Activated CD8-positive, alpha-beta memory T cell treated with anti-CD3 and anti-CD28 coated beads, Interleukin-2, amount 50 U/mL, for 24 hours (primary cell): Measurements from ENCODE around the gene TSPEAR.

ENCODE experiments used
- DNase-seq: peaks from one replicate; pipeline ENCODE4 v3.0.0-alpha.2; 2020; ENCODE audit errors: extremely low read depth

The TSPEAR gene

DNA sequence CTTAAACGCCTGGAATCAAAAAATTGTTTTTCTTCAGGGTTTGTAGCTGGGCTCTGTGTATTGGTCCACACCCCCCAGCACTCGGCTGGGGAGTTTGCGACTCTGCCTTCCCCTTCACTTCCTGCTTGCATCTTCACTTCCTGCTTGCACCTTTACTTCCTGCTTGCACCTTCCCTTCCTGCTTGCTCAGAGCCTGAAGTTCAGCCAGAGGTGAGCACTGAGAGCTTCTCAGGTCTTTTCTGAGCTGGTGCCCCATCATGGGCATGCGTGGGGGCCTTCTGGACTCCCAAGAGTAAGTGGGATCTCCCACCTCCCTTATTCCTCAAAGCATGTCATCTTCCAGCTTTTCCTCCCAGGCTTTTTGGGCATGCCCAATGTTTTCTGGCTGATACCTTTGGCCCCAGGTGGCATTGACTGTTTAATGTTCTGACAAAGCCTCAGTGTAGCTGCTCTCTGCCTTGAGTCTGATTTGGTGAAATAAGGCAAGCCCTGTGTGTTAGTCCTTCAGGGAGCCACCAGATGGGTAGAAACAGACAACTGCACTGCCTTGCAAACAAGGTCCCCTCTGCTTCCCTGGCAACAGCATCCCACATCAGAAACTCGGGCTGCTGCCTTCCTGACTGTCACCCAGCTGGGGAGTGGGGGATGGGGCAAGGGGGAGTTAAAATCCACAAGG, 163.6 kb downstream of the TSPEAR start:
- no peak for DNase-seq

DNA sequence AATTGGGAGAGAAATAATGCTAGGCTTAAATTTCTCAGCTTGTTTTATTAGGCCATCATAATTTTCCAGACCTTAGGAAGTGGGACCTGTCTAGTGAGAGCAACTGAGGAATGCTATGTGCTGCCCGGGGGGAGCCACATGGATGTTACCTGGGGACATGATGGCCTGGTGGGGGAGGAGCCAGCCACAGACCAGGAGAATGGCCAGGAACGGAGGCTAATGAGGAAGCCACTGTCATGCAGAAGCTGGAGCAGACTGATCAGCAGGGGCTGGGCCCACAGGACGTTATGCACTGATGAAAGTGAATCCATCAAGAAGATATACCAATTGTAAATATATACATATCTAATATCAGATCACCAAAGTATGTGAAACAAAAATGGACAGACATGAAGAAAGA, 166.8 kb downstream of the TSPEAR start:
- DNase-seq = no peak

DNA sequence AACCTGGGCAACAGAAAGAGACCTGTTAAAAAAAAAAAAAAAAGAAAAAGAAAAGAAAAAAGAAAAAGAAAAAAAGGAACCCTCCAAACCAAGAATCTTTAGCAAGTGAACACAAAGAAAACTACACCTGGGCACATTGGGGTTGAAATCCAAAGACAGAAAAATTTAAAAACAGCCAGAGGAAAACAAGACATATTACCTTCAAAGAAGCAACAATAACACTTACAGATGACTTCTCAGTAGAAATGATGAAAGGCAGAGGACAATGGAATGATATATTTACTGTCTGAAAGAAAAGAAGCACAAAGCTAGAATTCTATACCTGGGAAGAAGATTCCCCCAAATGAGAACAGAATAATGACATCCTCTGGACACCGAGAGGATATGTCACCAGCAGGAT, 168.7 kb downstream of the TSPEAR start:
- DNase-seq = no peak

DNA sequence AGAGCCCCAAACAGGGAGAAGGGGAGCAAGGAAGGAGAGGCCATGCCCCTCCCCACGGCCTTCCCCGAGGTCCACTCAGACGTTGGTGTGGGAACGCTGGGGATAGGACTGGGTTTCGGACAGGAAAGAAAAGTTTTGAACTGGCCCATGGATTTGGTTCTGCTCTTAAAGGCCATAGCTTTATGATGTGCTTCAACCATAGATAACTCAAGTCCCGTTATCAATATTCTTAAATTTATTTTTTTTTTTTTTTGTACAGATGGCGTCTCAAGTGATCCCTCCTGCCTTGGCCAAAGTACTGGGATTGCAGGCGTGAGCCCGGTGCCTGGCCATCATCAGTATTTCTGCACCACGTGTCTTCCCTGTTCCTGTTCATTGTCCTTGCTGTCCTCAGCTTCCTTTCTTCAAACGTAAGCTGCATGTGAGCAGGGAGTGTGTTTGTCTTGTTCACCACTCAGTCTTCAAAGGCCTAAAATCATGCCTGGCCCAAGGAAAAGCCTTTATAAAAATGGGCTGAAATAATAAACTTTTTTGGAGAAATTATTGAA, 170.6 kb downstream of the TSPEAR start:
- DNase-seq = no peak

DNA sequence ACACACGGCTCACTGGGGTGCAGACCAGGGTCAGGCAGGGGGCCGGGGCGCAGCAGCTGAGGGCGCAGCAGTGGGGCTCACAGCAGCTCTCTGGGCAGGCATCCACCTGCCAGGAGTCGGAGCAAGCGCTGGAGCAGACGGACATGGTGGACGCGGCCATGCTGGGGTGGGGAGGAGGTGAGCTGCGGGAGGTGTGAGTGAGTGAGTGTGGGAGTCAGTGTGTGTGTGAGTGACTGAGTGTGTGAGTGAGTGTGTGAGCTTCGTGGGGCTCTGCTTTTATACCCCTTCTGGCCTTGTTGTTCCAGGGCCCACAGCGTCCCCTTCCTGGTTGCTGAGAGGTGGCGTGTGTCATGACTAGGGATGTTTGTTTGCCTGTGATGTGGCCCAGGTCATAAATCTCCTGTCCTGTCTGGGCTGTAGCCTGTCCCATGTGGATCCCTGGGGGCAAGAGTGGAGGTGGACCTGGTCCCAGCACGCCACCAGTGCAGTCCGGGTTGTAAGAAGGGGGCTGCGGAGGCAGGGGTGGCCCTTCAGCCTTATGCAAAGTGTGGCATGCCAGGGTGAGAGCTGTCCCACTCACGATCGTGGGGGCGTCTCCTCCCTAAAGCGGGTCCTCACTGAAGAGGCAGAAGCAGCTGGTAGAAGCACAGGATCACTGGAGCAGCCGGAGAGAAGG, 171.2 kb downstream of the TSPEAR start, which contains the start of gene KRTAP10-1:
Gene KRTAP10-1 (minus strand): TSS at position 205 of the 676 bp plus-strand sequence. CDS start 45 bp downstream, at position 160.
- no peak for DNase-seq

DNA sequence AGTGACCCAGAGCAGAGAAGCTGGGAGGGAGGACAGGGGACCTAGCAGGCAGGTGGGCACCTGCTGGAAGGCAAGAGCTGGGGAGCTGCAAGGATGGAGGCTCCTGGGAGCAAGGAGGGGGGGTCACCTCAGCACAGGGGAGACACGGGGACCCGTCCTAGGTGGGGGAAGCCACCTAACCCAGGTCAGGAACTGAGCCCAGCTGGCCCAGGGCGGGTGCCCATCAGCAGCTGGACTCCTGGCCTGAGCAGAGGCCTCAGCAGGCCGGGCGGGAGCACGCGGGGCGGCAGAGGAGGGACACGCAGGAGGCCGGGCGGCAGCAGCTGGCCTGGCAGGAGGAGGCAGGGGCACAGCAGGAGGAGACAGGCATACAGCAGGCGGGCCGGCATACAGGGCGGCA, 172.3 kb downstream of the TSPEAR start:
- no peak for DNase-seq

DNA sequence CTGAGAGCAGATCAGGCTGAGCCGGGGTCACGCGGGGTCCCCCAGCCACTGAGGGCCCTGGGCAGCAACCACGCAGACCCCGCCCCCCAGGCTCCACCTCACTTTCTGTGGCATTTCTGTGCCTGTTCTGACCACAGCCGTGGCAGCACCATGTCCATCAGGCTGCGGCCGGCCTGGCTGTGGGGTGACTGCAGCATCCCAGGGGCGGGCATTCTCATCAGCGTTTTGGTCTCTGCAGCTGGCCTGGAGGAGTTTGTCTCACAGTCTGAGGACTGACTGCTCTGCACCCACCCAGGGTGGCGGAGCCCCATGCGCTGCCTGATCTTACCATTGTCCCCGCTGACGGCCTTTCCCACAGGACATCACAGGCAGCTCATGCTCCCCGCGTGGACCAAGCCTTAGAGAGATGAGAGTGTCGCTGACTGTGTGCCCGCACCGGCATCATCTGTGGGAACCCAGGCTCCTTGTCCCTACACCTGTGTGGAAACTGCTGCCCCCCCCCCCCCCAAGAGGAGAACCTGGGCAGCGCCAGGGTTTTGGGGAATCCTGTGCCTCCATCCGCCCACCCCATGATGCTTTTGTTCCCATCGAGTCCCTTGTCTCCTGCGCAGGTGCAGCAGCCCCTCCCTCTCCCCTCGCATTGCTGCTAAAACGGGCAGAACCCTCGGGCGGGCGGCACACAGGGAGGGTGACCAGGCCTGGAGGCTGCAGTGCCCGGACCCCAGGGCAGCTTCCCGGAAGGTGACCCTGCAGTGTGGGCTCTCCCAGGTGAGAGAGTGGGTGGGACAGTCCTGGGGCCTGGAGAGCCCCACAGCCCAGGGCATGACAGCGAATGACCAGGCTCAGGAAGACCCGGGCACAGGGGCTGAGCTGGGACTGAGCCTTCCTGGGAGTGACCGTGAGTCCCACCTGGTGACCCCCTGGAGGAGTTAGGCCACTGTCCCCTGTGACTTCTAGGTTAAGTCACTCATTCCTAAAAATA, 173.2 kb downstream of the TSPEAR start:
- no peak for DNase-seq

DNA sequence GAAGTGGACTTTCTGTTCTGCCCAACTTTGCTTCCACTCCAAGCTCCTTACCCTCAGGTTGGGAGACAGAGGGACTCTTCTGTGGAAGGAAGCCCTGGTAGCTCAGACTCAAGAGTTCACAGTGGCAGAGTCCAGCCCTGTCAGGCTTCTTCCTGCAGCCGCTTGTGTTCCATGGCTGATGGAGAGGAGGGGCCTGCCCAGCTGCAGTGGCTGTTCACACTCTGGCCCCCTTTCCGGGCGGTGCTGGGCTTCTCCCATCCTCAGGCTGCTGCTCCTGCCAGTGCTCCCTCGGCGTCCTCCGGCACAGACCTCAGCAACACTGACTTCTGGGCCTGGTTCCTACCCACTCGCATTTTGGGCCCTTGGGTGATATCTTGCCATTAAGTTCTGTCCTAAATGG, 175.4 kb downstream of the TSPEAR start:
- DNase-seq = no peak

DNA sequence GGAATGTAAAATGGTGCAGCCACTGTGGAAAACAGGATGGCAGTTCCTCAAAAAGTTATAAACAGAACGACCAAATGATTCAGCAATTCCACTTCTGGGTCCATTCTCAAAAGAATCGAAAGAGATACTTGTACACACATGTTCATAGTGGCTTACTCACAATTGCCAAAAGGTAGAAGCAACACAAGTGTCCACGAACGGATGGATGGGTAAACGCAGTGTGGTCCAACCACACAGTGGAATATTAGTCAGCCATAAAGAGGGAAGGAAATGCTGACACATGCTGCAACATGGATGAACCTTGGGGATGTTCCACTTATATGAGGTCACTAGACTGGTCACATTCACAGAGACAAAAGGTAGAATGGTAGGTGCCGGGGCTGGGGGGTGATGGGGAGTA, 176.7 kb downstream of the TSPEAR start:
- no peak for DNase-seq

DNA sequence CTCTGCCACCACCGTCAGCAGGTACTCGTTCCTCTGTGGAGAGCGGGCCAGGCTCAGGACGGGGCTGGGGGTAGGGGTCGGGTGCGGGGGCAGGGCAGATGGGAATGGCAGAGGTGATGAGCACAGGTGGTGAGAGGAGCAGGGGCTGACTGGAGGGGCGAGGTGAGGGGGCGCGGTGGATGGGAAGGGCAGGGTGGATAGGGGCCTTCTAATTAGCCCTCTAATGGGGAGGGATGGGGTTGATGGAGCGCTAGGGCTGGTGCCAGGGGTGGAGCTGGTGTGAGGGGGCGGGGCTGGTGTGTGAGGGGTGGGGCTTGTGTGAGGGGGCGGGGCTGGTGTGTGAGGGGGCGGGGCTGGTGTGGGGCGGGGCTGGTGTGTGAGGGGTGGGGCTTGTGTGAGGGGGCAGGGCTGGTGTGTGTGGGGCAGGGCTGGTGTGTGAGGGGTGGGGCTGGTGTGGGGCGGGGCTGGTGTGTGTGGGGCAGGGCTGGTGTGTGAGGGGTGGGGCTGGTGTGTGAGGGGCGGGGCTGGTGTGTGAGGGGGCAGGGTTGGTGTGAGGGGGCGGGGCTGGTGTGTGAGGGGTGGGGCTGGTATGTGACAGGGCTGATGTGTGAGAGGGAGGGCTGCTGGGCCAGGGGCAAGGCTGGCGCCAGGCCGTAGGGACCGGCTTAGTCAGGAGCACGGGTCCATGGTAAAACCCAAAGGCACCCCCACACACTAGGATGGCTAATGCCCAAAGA, 177.3 kb downstream of the TSPEAR start:
- no peak for DNase-seq

DNA sequence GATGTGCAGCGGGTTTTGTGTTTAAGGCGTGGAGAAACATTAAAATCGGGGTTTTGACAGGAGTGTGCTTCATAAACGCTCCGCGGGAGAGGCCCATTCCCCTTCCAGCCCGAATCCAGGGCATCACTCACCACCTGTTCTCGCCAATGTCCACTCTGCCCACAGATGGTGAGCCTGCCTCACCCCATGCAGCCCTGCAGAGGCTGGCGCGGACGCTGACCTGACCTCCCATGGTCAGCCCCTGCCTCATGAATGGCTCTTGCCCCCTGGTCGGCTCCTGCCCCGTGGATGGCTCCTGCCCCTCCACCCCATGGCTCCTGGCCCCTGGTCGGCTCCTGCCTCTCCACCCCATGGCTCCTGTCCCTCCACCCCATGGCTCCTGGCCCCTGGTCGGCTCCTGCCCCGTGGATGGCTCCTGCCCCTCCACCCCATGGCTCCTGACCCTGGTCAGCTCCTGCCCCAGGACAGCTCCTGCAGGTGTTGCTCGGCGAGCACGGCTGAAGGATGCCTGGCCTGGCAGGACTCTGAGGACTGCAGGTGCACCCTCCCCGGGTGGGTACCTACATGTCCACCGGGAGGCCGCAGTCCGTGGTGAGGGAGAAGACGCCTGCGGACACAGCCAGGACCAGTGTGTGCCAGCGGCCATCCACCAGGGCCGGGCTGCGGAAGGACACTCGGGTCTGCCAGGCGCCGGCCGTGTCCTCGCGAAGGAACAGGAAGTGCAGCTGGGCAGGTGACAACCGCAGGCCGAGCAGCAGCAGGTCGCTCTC, 178.1 kb downstream of the TSPEAR start:
- no peak for DNase-seq

DNA sequence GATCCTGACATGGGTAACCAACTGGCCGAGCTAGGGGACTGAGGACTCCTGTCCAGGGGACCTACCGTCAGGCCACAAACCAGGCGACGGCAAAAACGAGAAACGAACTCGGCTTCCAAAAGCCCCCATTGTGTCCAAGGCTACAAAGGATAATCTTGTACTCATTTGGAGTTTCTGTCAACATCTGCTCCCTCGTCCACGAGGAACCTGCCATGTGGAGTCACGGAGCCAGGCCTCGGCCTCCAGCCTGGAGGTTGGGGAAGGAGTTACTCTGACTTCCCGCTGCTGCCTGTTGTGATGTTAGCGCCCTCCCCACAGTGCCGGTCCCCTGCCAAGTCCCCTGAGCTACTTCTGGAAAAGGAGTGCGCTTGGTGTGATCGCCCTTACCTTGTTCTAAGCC, 178.7 kb downstream of the TSPEAR start:
- no peak for DNase-seq

DNA sequence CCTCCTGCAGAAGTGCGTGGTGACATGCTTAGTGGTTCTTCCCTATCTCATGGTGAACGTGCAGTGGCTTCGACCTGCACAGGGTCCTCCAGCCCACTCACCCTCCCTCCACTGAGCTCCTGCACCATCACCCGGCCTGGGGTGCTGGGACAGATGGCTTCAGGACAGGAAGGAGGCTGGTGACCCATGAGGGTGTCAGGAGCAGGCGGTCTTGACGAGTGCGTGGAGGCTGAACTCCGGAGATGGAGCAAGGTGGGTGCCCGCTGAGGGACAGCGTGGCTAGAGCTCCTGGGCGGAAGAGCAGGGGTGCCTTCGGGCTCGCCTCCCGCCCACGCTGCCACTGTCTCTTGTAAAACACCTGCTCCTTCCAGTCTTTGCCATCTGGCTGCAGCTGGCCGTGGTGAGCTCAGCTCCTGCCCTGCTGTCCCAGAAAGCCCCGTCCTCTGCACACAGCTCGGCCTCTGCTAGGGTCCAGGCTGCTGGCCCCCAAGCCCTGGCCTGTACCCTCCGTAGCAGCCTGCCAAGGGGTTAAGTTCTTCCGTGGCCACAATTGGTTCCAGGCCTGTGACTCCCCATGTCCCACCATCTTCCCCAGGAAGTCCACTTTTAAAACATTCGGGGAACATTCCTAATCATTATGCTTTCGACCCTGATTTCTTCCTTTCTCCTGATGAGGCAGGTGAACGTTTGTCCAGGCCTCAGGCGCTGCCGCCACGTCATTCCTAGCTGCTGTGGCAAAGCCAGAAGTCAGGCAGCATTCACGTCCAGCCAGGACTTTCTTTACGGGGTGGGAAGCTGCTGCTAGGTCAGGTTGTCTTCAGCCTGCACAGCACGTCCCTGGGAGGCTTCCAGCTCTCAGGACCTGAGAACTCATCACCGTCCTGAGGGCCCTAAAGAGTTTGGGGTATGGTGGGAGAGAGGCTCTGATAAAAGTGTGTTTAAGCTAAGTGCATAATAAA, 179.5 kb downstream of the TSPEAR start:
- no peak for DNase-seq

DNA sequence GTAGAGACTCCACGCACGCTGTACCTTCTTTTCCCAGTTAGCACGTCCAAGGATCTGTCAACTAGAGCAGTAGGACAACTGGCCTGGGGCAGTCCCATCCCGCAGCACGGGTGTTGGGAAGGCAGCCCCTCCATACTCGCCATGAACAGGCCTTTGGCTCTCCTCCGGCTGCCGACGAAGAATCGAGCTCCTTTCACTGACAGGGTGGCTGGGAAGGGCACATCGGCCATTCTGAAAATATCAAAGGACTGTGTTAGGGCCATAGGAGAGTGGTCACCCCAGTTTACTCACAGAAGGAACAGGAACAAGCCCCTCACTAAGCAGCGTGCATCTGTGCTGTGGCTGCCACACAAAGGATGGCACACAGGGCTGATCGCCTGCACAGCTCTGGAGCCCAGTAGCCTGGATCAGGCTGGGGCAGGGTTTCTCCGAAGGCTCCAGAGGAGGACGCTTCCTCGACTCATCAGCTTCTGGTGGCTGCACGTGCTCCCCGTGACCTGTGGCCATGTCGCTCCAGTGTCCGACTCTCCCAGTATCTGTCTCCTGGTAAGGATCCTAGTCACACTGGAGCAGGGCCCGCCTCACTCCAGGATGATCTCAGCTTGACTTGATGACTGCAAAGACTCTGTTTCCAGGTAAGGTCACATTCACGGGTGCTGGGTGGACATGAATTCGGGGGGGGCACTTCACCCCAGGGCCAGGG, 180.3 kb downstream of the TSPEAR start:
- DNase-seq = no peak

DNA sequence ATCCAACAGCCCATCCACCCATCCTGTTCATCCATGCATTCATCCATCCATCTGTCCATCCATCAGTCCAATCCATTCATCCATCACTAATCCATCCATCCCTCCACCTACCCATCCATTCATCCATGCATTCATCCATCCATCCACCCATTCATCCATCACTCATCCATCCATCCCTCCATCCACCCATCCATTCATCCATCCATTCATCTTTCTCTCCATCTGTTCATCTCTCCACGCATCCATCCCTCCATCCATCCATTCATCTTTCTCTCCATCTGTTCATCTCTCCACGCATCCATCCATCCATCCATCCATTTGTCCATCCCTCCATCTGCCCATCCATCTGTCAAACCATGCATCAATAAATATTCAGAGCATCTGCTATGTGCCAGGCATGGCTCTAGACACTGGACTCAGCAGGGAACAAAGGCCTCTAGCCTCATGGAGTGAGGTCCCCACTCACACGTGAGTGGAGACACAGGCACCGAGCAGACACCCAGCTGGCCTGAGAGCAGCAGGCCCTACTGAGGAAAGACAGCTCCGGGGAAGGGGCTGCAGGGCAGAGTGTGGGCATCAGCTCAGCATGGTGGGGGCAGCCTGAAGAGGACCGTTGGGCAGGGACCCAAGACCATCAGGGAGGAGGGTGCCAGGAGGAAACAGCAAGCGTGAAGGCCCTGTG, 181.0 kb downstream of the TSPEAR start:
- no peak for DNase-seq

DNA sequence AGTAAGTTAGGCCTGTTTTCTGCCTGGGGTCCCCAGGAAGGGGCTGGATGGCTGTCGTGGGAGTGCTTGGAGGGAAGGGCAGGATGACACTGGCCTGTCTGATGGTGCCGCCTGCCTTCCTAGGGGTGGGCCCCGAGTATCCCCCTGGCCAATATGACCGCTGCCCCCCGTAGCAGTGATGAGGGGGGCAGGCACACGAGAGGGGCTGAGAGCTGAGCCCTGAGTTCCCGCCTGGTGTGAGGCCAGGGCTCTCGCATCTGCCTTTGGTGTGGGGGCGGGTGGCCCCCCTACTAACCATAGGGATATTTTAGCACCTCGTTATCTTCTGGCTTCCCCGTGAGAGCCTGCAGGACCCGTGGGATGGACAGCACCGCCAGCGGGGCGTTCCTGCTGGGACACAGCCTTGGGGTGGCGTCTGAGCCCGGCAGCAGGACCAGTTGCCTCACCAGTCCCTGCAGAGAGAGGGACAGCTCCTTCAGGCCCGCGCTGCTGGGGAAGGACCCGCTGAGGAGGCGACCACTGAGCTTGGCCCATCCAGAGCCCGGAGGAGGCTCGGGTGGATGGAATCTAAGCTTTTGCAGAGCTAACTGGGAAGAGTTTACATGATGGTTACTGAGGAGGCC, 181.8 kb downstream of the TSPEAR start:
- DNase-seq = no peak

DNA sequence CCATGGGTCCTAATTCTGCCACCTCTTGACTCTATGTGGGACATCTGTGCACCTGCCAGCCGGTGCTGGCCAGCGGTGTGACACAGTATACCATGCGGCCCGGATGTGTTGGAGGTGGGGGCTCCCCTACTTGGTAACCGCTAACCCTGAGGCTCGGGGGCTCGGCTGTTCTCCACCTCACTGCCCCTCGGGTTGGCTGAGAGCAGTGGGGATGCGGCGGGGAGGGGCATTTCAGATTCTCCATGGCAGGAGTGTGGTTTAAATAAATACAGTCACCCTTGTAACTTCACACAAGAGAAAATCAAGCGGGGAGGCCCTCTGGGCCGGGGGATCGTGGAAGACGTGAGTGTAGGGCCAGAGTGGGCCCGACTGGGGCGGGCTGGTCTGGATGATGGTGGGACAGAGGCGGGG, 182.4 kb downstream of the TSPEAR start:
- DNase-seq = no peak

DNA sequence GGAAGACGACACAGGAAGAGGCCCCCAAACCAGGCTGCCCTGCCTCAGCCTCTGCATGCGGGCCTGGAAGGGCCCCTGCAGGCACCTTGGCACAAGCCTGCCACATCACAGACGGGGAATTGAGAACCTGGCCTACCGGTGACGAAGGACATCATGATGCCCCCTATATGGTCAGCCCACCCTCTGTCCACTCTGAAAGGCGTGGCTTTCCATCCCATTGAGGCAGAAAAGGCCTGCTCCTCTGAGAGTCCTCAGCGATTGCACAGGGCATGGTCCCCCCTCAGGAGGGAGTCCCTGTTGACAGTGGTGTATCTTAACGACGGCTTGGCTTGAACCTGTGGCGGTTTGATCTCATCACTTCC, 182.8 kb downstream of the TSPEAR start:
- no peak for DNase-seq
